Activated CD4-positive, CD25-positive, alpha-beta regulatory T cell treated with anti-CD3 and anti-CD28 coated beads, Interleukin-2, amount 50 U/mL, for 72 hours (primary cell): ENCODE measurements around the gene KIF21A.

Source experiments
- DNase-seq: peaks from one replicate; pipeline ENCODE4 v3.0.0; 2021

KIF21A gene

DNA sequence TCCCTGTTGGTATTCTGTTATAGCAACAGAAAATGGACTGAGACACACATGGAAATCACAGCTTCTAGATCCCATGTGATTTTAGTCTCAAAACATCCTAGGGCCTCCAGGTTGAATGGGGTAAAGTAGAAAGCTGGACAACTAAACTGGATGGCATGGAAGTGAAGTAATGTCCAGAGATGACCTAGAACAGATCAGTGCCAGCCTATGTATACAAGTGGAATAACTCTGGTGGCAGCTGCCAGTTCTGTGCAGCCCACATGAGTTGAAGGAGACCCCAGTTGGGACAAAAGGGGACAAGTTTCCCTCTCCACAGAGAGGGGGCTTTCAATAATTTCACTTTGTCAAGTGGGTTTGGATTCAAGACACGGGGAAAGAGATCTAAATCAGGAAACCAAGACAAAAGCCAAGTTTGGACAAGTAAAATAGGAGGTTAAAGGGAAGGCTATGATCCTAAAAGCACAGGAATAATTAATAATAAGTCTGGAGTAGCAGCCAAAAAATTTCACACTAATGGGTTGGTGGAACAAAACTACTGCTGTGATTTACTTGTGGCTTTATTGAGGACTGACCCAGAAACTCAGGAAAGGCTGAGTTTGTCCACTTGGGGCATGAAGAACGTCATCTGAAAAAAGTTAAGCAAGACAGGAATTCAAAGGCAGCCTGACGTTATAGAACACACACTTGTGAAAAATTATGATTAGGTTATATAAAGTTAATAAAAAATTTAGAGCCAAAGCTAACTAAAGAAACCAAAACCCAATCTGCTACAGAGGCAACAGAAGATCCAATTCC is 11.7 kb downstream of the KIF21A start:
- no peak for DNase-seq

DNA sequence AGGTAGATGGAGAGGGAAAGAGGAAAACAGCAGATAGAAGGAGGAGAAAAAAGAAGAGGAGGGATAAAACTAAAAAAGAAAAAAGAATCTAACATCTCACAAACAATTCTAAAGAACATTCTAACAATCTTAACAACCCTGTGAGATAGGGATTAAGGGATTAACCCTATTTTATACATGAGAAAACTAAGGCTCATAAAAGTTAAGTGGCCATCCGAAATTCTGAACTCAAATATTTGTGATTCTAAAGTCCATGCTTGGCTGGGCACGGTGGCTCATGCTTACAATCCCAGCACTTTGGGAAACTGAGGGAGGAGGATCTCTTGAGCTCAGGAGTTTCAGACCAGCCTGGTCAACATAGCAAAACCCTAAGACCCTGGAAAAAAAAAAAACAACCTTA is 13.1 kb downstream of the KIF21A start:
- DNase-seq, result no peak

DNA sequence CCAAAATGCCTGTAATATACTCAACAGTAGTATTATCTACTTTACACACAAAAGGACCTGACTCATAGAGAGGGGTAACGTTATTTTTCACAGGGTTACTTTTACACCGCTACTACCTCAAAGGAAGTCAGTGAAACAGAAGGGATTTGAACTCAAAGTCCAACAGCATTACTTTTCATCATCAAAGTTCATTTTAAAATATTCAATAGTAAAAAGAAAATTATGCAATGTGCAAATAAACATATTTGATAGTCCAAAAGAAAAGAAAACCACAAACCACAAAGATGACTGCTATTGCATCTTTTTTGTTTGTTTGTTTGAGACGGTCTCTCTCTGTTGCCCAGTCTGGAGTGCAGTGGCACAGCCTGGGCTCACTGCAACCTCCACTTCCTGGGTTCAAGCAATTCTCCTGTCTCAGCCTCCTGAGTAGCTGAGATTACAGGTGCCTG is 15.5 kb downstream of the KIF21A start:
- DNase-seq, result no peak

DNA sequence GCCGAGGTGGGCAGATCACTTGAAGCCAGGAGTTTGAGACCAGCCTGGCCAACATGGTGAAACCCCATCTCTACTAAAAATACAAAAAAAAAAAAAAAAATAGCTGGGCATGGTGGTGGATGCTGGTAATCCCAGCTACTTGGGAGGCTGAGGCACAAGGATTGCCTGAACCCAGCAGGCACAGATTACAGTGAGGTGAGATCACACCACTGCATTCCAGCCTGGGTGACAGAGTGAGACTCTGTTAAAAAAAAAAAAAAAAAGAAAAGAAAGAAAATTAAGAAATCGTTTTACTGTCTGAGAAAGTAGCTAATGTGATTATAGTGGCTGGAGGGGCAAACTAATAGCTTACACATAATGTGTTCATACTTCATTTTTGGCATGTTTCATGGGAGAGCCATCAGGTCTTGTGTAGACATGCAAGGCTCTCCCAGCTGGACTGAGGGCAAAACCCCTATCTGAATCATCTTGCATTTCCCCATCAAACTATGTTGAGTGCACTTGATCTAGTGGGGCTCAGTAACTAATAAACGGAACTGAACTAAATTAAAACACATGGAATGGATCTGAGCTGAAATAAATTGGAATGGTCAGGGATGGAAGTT is 16.2 kb downstream of the KIF21A start:
- DNase-seq, result no peak

DNA sequence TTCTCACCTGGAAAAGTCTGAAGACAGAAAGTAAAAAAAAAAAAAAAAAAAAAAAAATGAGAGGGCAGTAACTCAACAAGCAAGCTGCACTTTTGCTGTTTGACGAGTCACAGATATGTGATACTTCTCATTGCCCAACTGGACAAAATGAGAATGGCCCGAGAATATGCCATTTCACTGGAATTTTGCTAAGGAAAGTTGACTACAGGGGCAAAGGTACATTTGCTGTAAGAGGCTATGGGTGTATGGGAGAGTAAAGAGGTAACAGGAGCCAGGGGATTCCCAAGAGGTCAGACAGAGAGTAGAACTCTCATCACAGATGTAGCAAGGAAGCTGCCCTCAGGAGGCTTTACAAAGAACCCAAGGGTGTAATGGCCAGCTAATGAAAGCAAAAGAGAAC is 22.9 kb downstream of the KIF21A start:
- DNase-seq, result no peak

DNA sequence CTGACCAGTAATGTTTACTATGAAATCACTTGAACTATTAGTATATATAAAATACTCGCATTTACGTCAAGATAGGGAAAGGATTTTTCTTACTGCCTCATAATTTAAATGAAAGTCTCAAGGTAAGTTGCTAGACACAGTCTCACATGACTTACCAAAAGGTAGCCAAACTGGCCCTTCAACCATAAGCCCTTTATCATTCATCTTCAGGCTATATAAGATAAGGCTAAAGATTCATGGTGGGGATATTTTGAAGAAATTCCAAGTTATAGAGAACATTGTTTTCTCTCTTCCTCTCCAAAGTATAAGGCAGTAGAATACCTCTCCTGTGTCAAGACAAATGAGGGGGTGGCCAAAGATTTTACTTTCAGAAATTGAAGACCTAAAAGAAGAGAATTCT is 23.4 kb downstream of the KIF21A start:
- DNase-seq, result no peak

DNA sequence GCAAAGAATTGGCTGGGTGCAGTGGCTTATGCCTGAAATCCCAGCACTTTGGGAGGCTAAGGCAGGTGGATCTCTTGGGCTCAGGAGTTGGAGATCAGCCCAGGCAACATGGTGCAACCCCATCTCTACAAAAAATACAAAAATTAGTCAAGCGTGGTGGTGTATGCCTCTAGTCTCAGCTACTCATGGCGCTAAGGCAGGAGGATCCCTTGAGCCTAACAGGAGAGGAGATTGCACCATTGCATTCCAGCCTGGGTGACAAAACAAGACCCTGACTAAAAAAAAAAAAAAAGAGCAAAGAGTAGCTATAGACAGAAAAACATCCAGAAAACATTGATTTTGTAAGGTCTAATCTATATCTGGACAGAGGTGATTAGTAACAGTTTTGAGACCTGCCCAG is 25.0 kb downstream of the KIF21A start:
- no peak for DNase-seq

DNA sequence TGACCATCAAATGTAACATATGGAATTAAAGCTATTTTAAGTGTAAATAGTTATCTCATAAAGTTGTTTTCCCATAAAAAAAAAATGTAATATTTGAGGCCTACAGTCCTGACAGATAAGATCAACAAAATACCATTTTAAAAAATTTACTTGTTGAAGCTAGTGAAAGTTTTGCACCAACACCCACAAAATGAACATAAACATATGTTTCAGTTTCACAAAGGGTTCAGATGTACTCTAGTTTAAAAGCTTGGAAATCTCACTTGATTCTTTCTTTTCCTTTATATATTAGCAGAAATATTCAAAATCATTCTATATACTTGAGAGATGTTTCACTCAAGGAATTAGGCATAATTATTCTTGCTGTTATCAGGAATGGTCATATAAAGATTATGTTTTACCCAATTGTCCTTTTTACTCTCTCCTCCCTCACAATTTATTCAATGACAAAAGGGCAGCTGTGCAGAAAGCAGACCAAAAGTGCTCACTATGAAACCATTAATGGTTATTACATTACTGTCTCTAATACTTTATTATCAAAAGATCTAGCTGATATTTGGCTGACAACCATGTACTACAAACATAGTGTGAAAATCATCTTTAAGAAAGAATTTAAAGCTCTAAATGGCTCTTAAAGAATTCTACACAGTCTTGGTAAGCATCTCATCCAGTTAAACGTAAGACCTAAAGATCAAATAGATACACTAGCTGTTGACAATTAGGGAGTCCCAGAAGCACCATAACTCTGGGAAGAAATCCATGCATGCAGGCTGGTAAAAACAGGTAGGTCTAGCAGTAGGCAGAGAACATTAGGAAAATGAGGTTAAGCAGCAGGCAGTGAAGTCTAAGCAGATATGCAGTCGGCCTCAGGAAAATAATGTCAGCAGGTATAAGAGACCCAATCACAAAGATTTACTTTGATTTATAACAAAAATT is 28.8 kb downstream of the KIF21A start:
- DNase-seq, result no peak

DNA sequence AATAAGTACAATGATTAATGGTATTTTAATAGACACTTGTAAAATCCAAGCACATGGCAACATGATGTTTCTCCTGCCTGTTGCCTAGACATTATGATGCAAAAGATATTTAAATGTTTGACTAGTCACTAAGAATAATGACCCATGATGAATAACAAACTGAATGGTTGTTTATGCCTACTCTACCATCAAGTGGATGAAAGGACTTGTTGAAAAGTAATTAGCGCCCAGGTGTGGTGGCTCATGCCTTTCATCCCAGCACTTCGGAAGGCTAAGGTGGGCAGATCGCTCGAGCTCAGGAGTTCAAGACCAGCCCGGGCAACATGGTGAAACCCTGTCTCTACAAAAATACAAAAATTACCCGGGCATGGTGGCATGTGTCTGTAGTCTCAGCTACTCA is 30.7 kb downstream of the KIF21A start:
- DNase-seq, result no peak

DNA sequence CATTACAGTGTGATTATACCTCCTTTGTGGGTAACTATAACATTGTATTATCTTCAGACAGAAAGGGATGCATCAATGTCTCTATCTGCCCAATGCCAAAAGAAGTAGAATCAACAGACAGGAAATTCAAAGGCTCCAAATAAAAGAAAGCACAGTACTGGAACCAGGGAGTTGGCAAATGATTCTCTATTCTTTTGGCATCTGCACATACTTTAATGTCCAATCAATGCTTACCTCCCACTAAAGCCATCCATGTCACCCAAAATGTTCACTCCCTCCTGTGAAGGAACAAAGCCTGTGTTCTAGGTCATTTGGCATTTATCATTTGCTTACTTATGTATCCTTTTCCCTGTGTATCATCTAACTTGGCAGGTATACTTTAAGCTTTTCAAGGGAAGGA is 36.7 kb downstream of the KIF21A start:
- DNase-seq, result no peak

DNA sequence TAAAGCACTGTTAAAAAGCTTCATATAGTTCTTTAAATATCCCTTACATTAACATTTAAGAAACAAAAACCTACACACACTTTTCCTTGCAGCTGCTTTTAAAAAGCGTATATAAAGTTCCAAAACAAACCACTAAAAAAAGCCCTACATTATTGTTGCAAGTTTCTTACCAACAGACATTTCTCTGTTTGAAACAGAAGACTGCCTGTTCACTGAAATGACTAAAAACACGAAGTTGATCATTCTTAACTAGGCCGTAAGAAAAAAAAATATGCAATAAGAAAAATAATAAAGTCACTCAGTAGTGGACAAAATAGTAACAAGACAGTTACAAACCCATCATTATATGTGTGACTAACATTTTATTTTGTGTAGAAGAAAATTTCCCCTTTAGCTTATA is 37.3 kb downstream of the KIF21A start:
- DNase-seq, result no peak

DNA sequence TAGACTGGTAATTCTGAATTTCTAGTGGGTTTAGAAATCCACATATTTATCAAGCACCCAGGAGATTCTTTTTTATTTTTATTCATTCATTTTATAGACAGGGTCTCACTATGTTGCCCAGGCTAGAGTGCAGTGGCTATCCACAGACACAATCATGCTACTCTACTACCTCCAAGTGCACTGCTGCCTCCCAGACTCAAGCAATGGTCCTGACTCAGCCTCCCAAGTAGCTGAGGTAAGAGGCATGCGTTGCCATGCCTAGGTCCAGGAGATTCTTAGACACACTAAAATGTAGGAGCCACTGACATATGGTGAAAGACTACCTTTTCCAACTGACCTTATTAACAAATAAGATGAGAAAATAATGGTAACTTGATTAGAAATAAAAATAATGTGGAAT is 38.9 kb downstream of the KIF21A start:
- no peak for DNase-seq

DNA sequence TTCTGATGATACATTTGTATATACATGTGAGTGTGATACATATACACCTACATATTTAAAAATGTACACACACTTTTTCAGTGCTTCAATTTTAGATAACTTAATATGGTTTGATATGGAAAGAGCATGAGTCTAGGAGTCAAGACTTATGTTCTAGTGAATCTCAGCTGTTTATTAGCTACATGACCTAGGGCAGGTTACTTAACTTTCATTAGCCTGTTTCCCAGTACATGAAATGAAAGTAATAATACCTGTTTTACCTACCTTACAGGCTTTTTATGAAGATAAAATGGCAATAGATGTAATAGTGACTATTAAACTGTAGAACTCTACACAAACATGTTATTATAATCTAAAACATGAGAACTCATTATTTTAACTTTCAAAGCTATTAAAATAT is 39.5 kb downstream of the KIF21A start:
- no peak for DNase-seq

DNA sequence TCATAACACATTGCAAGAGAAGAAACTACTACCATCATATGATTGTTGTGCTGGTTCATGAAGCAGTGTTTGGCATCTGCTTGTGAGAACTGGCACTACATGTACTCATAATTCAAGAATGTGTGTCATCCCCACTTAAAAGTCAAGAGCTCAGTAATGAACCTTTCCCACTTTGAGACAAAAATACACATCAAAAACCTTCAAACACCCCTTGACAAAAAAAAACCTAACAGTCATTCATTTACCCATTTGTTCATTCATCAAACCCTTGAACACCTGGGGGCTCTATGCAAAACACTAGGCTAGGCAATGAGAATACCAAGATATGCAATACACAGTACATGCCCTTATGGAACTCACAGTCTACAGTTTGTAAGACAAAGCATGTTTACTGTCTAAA is 40.0 kb downstream of the KIF21A start:
- DNase-seq, result no peak

DNA sequence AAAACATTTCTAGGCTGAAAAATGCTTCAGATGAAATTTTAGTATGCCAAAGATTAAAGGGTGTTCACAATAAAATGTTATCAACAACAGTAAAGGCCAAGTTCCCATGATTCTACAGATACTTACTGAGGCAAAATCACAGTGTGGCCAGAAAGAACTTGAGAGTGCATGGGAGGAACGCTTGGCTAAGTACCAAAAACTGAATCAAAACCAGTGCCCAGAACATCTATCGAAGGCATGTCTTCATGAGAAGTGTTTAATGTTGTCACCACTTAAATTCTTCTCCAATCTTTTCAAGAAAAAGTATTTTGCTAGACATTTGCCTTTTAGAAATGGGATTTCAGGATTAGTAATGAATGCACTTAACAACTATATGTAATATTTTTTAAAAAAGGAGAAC is 41.5 kb downstream of the KIF21A start:
- DNase-seq, result no peak

DNA sequence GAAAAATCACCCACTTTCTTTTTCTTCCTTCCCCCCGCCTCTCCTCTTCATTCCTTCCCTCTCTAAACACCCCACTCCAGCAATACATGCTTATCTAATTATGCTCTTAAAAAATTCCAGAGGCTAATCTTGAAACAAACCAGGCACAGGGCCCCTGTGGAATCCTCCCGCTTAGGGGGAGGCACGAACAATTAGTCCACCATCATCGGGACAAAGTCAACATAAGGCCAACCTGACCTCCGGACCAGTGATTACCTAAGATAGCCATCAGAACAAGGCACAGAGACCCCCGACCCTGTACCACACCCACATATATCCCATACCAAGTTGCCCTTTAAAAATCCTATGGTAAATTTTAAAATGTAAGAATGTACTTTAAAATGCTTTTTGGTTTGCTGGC is 47.1 kb downstream of the KIF21A start:
- no peak for DNase-seq

DNA sequence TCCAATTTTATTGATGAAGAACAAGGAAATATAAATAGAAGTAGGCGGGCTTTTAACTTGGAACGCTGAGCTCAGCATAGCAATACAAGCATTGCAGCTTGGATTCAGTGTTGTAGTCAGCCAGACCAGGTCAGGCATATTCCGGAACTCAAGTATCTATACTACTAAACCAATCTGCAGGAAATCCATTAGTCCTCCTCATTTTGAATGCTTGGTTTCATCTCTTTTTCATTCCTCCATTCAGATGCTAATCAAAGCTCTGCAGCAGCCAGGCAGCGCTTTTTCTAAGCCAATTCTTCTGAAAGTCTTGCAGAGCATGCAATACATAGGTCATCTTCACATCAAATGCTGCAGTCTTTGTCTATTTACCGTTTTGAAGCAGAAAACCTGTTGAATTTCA is 49.0 kb downstream of the KIF21A start:
- no peak for DNase-seq

DNA sequence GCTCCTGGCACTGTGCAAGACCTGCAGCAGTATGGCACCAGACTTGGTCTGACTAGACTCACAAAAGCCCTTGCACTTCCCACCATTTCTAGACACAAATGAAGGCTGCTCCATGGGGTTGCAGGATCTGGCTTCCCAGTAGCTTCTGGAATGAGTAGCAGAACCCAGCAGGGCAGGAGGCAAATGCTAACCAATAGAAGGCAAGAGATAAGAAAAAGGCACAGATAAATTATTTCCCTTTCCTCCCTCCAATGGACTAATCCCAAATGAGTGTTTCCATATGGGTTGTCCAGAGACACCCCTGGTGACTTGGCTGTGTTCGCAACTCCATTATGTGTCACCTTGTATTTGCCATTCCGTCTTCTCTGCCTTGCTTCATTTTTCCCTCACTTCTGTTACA is 49.7 kb downstream of the KIF21A start:
- no peak for DNase-seq

DNA sequence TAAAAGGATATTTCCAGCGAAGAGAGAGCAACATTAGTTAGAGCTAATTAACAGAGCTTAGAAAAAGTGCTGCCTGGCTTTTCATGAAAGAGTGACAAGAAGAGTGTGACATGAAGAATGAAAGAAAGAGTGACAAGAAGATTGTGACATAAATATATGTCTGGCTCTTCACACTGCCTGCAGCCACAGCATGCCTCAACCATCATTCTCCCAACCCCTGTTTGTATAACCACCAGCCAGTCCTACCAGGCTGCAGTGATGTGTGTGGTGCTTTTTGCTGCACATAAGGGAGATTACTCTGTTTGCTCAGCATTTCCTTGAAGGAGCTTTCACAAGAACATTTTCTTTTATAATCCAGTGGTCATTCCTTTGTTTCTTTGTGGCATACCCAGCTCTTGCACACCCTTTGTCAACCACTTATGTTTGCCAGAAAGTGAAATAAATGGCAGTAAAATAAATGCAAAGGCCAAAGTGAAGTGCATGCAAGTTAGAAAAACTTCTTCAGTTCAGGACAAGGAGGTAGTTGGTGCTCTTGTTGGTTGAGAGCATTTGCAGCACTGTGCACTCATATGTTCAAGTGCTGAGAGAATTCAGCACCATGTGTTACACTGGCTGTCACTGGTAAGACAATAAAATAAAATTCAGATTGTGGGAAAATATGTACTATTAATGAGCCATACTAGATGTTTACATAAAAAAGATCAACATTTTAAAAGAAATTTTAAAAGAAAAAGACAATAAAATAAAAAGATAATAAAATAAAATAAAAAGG is 50.6 kb downstream of the KIF21A start:
- DNase-seq, result no peak

DNA sequence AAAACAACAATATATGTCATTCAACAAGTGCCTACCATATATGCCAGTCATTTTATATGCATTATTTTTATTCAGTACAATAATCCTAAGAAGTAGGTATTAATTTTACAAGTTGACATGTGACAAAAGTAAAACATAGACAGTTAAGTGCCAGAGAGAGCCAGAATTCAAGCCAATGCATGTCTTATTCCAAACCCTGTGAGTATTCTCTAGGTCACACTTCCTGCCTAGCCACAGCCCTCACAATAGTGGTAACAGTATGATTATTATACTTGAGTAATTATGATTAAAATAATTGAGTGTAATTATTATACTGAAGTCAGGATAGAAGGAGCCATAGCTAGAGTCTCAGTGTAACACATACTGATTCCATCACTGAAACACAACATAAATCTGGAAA is 52.2 kb downstream of the KIF21A start:
- no peak for DNase-seq

DNA sequence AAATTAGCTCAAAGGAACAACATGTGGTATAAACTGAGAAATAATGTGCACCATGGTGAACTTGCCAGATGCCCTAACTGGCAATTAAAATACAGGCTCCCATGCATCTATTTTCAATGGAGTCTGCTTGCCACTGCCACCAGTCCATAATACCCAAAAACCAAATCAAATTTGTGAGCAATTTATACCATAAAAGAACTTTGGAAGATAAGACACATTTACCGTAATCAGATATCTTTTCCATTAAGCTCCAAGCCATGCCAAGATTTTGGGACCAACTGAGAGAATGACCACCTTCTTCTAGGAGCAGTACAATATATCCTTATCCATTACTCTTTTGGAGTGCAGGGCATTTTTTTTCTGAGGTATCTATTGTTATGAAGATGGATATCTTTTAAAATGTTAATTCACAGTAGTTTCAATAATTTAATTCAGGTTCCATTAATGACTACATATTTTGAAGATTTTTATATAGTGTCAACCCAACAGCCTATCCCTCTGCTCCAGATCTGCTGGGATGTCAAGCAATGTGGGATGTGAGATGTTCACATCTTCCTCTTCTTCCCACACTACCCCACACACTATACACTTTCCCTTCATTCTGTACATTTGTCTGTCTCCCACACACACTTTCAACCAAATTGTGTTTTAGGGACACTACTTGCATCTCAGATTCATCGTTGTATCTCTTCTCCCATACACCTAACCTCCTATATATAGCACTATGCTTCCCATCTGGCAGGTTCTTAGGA is 53.3 kb downstream of the KIF21A start:
- no peak for DNase-seq

DNA sequence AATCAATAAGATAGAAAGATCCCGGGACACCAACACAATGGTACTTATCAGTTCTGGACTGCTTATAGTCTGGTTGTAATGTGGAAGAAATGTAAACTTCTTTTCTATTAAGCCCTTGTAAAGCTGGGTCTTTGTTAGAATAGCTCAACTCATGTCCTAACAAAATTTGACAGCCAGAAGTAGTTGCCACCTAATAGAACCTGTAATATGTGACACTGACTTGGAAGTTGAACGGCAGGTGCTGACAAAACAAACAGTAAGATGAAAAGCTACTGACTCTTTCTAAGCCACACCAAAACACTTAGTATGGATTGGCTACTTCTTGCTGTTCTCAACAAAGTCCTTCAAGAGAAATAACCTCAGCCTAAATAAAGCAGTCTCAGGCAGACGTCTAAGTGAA is 56.6 kb downstream of the KIF21A start:
- no peak for DNase-seq
